ENCODE results near the gene IKBKE. TPM values are rescaled to one million over a fixed set of nuclear protein-coding genes. Genes with fewer than 3 reads are reported as not detected.

IKBKE gene
- total RNA-seq, 4 donors from 2014 or later, result 13.8 to 77.4 (median 17.8) TPM

DNA sequence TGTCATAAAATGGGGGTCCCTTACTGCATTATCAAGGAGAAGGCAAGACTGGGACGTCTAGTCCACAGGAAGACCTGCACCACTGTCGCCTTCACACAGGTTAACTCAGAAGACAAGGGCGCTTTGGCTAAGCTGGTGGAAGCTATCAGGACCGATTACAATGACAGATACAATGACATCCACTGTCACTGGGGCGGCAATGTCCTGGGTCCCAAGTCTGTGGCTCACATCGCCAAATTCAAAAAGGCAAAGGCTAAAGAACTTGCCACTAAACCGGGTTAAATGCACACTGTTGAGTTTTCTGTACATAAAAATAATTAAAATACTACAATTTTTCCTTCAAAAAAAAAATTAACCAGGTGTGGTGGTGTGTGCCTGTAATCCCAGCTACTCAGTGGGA is 59.1 kb downstream of the IKBKE start:
- in situ Hi-C loops (cut with MboI; ENCODE audit: low pct_ligation_motif_present in 1 of 4, low pct_unique_long_range_greater_than_20kb in 1 of 4, low sequenced_read_pairs in 3 of 4) (no loop called here), intact Hi-C loops (cut with DNase I; ENCODE audit: low total_unique reads) (no loop called here)
- Histone ChIP-seq H3K4me3 (no peak overlapping the region), H3K27me3 (no peaks in the 10 kb centered on the region), H3K36me3 (no peaks in the 10 kb centered on the region), H3K27ac (no peak overlapping the region), H3K9me3 (no peaks in the 10 kb centered on the region), H3K4me1 (no peaks in the 10 kb centered on the region)
- TF ChIP-seq POLR2A (IDR thresholded peaks at IDR 0.05), result no peak
- no peak for TF ChIP-seq EP300 (IDR thresholded peaks at IDR 0.05; ENCODE audit: low read depth)
- TF ChIP-seq POLR2AphosphoS5 (IDR thresholded peaks at IDR 0.05), result no peak
- TF ChIP-seq, protein P1, sequence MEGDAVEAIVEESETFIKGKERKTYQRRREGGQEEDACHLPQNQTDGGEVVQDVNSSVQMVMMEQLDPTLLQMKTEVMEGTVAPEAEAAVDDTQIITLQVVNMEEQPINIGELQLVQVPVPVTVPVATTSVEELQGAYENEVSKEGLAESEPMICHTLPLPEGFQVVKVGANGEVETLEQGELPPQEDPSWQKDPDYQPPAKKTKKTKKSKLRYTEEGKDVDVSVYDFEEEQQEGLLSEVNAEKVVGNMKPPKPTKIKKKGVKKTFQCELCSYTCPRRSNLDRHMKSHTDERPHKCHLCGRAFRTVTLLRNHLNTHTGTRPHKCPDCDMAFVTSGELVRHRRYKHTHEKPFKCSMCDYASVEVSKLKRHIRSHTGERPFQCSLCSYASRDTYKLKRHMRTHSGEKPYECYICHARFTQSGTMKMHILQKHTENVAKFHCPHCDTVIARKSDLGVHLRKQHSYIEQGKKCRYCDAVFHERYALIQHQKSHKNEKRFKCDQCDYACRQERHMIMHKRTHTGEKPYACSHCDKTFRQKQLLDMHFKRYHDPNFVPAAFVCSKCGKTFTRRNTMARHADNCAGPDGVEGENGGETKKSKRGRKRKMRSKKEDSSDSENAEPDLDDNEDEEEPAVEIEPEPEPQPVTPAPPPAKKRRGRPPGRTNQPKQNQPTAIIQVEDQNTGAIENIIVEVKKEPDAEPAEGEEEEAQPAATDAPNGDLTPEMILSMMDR (IDR thresholded peaks at IDR 0.05), result no peak
- DNase-seq, result no peak
- WGBS, 2 donors (ENCODE audit: low coverage in 1 of 2), result 94 to 96% methylated on average over 3 to 7 of the region's 7 CpGs

DNA sequence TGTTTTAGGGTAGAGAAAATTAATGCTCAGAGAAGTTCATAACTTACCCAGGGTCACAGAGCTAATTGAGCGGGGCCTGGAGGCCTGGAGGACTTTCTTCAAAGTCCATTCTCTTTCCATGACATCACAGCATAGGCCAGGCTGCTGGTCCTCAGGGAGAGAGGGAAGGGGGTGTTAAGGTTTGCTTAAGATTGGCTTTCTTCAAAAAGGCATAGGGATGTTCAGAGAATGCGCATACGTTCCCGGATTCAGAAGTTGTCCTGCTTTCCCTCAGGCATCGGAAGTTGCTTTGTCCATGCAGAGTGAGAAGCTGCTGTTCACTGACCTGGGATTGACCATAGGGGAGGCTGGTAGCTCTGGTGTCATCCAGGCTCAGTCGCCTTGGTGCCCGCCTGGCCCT is 62.1 kb downstream of the IKBKE start:
- Histone ChIP-seq H3K36me3 (no peaks in the 10 kb centered on the region), H3K9me3 (no peaks in the 10 kb centered on the region), H3K27me3 (no peaks in the 10 kb centered on the region), H3K27ac (no peak overlapping the region), H3K4me3 (no peak overlapping the region), H3K4me1 (no peaks in the 10 kb centered on the region)
- in situ Hi-C loops (cut with MboI; ENCODE audit: low pct_ligation_motif_present in 1 of 4, low pct_unique_long_range_greater_than_20kb in 1 of 4, low sequenced_read_pairs in 3 of 4), result no loop called here
- TF ChIP-seq, protein P1 (IDR thresholded peaks at IDR 0.05), result no peak
- no peak for TF ChIP-seq POLR2A (IDR thresholded peaks at IDR 0.05)
- no peak for TF ChIP-seq POLR2AphosphoS5 (IDR thresholded peaks at IDR 0.05)
- TF ChIP-seq EP300 (IDR thresholded peaks at IDR 0.05; ENCODE audit: low read depth), result no peak
- no peak for DNase-seq
- WGBS, 2 donors (ENCODE audit: low coverage in 1 of 2), result 94 to 100% methylated on average over 1 to 7 of the region's 7 CpGs
- intact Hi-C loops (cut with DNase I; ENCODE audit: low total_unique reads), result no loop called here

DNA sequence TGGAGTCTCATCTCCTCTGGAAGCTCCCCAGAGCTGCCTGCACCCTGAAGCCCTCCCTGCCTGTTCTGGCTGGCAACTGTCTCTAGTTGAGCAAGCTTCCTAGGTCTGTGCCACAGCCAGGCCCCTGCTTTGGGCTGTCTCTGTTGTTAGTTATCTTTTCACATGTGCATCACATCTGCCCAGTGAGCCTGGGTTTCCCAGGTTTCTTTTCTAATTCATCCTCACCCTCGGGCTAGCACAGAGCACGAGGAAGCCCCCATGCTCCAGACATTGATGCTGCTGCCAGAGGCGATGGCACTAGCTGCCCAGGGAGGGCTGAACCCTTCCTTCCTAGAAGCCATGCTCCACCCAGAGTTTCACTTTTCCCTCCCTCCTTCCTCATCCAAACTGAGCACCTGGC is 64.3 kb downstream of the IKBKE start:
- no peak for DNase-seq
- Histone ChIP-seq H3K9me3 (no peaks in the 10 kb centered on the region), H3K27ac (no peak overlapping the region), H3K36me3 (no peaks in the 10 kb centered on the region), H3K27me3 (no peaks in the 10 kb centered on the region), H3K4me1 (peaks cover 0 to 1% (median 1%) of the 10 kb centered on the region in 4 donors), H3K4me3 (no peak overlapping the region)
- intact Hi-C loops (cut with DNase I; ENCODE audit: low total_unique reads) (no loop called here), in situ Hi-C loops (cut with MboI; ENCODE audit: low pct_ligation_motif_present in 1 of 4, low pct_unique_long_range_greater_than_20kb in 1 of 4, low sequenced_read_pairs in 3 of 4) (no loop called here)
- WGBS, 2 donors (ENCODE audit: low coverage in 1 of 2), result 60 to 94% methylated on average over 1 to 3 of the region's 3 CpGs
- TF ChIP-seq POLR2A (IDR thresholded peaks at IDR 0.05), result no peak
- TF ChIP-seq POLR2AphosphoS5 (IDR thresholded peaks at IDR 0.05), result no peak
- TF ChIP-seq EP300 (IDR thresholded peaks at IDR 0.05; ENCODE audit: low read depth), result no peak
- TF ChIP-seq, protein P1 (IDR thresholded peaks at IDR 0.05), result no peak

DNA sequence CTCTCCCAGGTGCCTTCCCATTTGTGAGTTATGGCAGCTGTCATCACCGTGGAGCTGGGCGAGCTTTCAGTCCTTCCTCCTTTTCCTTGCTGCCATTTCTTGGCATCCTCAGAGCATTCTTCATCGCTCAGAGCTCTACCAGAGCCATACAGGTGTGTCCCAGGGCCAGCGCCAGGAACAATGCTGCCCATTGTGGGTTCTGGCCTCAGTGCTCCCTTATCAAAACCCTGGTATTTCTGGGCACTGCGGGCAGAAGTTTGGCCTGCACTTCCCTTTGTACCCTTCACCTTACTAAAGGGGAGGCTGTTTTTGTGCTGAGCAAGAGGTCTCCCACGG is 65.5 kb downstream of the IKBKE start:
- WGBS, 2 donors (ENCODE audit: low coverage in 1 of 2), result 47 to 61% methylated on average over 2 to 6 of the region's 6 CpGs
- TF ChIP-seq, protein P1 (IDR thresholded peaks at IDR 0.05), result no peak
- no peak for TF ChIP-seq EP300 (IDR thresholded peaks at IDR 0.05; ENCODE audit: low read depth)
- no peak for TF ChIP-seq POLR2A (IDR thresholded peaks at IDR 0.05)
- no peak for TF ChIP-seq POLR2AphosphoS5 (IDR thresholded peaks at IDR 0.05)
- intact Hi-C loops (cut with DNase I; ENCODE audit: low total_unique reads) (no loop called here), in situ Hi-C loops (cut with MboI; ENCODE audit: low pct_ligation_motif_present in 1 of 4, low pct_unique_long_range_greater_than_20kb in 1 of 4, low sequenced_read_pairs in 3 of 4) (no loop called here)
- Histone ChIP-seq H3K36me3 (no peaks in the 10 kb centered on the region), H3K27me3 (no peaks in the 10 kb centered on the region), H3K27ac (no peak overlapping the region), H3K9me3 (no peaks in the 10 kb centered on the region), H3K4me1 (peaks cover 4 to 14% (median 12%) of the 10 kb centered on the region in 4 donors), H3K4me3 (no peak overlapping the region)
- peak; percentile 23 for DNase-seq

Measured in transverse colon (tissue), 4 donors.